Natural killer cell (primary cell): ENCODE data around the gene SDR42E2. TPM values are rescaled to one million over a fixed set of nuclear protein-coding genes. Genes with fewer than 3 reads are reported as not detected.
"Not testable (repeated sequence)": the region's sequence is repeated elsewhere in the genome, so short reads cannot be mapped to it uniquely, and the experiment has no call there.

Experiments used
- ATAC-seq, 3 donors: fragments of 150-1000 bp in 2 of 3; fragments of 200-7000 bp in 1 of 3; cut with Tn5 transposase; 1 replicate in 1 of 3; 2 replicates in 2 of 3; pipeline ENCODE4 v1.10.0; 2021; ENCODE audit warnings: mild to moderate bottlenecking in 2 of 3, moderate library complexity in 2 of 3
- DNase-seq, 2 donors: peaks; one replicate each; pipeline versions ENCODE4 v3.0.0 to v3.0.0-alpha.2; 2013 to 2021; ENCODE audit warnings: mixed read lengths in 1 of 2
- H3K27ac ChIP-seq: one replicate; pipeline ENCODE4 v1.5.1; 2013; ENCODE audit warnings: mild to moderate bottlenecking, low read length
- H3K27me3 ChIP-seq: one replicate; pipeline ENCODE4 v1.6.1; 2013; ENCODE audit warnings: low read length; ENCODE audit not compliant: control insufficient read depth, insufficient read depth
- H3K36me3 ChIP-seq: one replicate; pipeline ENCODE4 v1.6.1; 2013; ENCODE audit warnings: low read length; ENCODE audit not compliant: control insufficient read depth, insufficient read depth
- H3K4me1 ChIP-seq: one replicate; pipeline ENCODE4 v1.6.1; 2013; ENCODE audit warnings: low read length; ENCODE audit not compliant: control insufficient read depth, insufficient read depth
- H3K4me3 ChIP-seq: one replicate; pipeline ENCODE4 v1.5.1; 2013; ENCODE audit warnings: low read length
- H3K9me3 ChIP-seq: one replicate; pipeline ENCODE4 v1.6.1; 2013; ENCODE audit warnings: low read length; ENCODE audit not compliant: control insufficient read depth, insufficient read depth
- H3K27ac Mint-ChIP-seq, 2 donors: one replicate each; pipeline ENCODE4 v1.8.0; 2022; ENCODE audit warnings: mild to moderate bottlenecking in 2 of 2, mixed read lengths in 2 of 2, moderate library complexity in 1 of 2
- H3K27me3 Mint-ChIP-seq, 2 donors: one replicate each; pipeline ENCODE4 v1.8.0; 2022; ENCODE audit warnings: low read depth in 2 of 2, mixed read lengths in 2 of 2
- H3K36me3 Mint-ChIP-seq: one replicate; pipeline ENCODE4 v1.8.0; 2022; ENCODE audit warnings: mixed read lengths
- H3K4me1 Mint-ChIP-seq, 2 donors: one replicate each; pipeline ENCODE4 v1.8.0; 2022; ENCODE audit warnings: mixed read lengths in 2 of 2
- H3K4me3 Mint-ChIP-seq: one replicate; pipeline ENCODE4 v1.8.0; 2022; ENCODE audit warnings: mild to moderate bottlenecking, moderate library complexity, mixed read lengths
- H3K9me3 Mint-ChIP-seq, 2 donors: one replicate each; pipeline ENCODE4 v1.8.0; 2022; ENCODE audit warnings: mixed read lengths in 2 of 2
- WGBS: methylation state at CpG from one replicate; pipeline ENCODE4 v1.1.7; 2013; ENCODE audit warnings: missing lambda C conversion rate; ENCODE audit not compliant: insufficient coverage; 5-methylcytosine and 5-hydroxymethylcytosine counted together
- intact Hi-C: fragments of 100-400 bp; cut with micrococcal nuclease; formaldehyde crosslinking; loops from one replicate; pipeline ENCODE4 v1.14.2; 2022
- total RNA-seq, 4 donors: library from RNA; stranded (reverse); fragments of 120-200 nt in 1 of 4; gene quantifications; one replicate each; pipeline versions ENCODE4 v1.2.3 to v1.2.4, GENCODE V29; 2013 to 2022
- TF ChIP-seq, protein P1 (sequence below): fragments of 200-600 bp; IDR thresholded peaks from one replicate; pipeline ENCODE4 v1.8.0; 2022; ENCODE audit warnings: antibody characterized with exemption

The SDR42E2 gene
- total RNA-seq, 3 donors from 2014 or later (not counting 1 experiment from before 2014, with no cell fraction given): 0.92 to 1.9 (median 0.93) TPM

DNA sequence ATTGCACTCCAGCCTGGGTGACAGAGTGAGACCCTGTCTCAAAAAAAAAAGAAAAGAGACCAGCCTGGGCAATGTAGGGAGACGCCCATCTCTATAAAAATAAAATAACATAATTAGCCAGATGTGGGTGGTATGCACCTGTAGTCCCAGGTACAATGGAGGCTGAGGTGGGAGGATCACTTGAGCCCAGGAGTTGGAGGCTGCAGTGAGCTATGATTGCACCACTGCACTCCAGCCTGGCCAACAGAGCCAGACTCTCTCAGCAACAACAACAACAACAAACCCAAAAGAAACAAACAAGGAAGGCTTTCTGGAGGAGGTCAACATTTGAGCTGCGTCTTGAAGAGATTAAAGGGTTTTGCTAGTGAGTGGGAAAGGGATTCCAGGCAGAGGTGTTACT, 52.1 kb downstream of the SDR42E2 start:
- no peak for DNase-seq
- Histone ChIP-seq H3K27ac (no peak overlapping the region), H3K27me3 (no peaks in the 10 kb centered on the region), H3K4me1 (no peaks in the 10 kb centered on the region), H3K9me3 (no peaks in the 10 kb centered on the region), H3K36me3 (no peaks in the 10 kb centered on the region), H3K4me3 (no peak overlapping the region)
- TF ChIP-seq, protein P1, sequence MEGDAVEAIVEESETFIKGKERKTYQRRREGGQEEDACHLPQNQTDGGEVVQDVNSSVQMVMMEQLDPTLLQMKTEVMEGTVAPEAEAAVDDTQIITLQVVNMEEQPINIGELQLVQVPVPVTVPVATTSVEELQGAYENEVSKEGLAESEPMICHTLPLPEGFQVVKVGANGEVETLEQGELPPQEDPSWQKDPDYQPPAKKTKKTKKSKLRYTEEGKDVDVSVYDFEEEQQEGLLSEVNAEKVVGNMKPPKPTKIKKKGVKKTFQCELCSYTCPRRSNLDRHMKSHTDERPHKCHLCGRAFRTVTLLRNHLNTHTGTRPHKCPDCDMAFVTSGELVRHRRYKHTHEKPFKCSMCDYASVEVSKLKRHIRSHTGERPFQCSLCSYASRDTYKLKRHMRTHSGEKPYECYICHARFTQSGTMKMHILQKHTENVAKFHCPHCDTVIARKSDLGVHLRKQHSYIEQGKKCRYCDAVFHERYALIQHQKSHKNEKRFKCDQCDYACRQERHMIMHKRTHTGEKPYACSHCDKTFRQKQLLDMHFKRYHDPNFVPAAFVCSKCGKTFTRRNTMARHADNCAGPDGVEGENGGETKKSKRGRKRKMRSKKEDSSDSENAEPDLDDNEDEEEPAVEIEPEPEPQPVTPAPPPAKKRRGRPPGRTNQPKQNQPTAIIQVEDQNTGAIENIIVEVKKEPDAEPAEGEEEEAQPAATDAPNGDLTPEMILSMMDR: no peak
- H3K9me3 Mint-ChIP-seq: no peaks in the 10 kb centered on the region
- intact Hi-C loops: no loop called here
- H3K36me3 Mint-ChIP-seq: no peaks in the 10 kb centered on the region
- WGBS: 100% methylated on average over 1 of the region's 2 CpGs
- H3K4me1 Mint-ChIP-seq: peaks cover 6 to 9% of the 10 kb centered on the region in 2 donors
- no peak overlapping the region for H3K27ac Mint-ChIP-seq
- no peak for ATAC-seq
- no peak overlapping the region for H3K4me3 Mint-ChIP-seq
- no peaks in the 10 kb centered on the region for H3K27me3 Mint-ChIP-seq

DNA sequence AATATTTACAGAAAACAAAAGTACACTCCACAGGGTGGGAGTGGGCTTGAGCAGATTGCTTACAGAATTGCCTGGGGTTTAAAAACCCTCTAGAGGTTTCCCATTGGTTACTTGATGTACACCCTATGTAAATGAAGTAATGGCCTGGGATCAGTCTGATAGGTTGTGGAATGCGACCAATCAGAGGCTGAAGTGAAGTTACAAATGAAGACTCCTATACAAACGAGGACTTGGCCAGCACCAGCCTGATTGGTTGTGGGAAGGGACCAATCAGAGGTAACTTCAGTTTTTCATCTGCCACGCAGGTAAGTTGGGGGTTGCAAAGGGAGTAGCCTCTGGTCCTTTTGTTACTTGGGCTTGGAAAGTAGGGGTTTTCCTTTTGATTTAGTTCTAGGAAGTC, 52.6 kb downstream of the SDR42E2 start:
- no peak overlapping the region for H3K4me3 Mint-ChIP-seq

DNA sequence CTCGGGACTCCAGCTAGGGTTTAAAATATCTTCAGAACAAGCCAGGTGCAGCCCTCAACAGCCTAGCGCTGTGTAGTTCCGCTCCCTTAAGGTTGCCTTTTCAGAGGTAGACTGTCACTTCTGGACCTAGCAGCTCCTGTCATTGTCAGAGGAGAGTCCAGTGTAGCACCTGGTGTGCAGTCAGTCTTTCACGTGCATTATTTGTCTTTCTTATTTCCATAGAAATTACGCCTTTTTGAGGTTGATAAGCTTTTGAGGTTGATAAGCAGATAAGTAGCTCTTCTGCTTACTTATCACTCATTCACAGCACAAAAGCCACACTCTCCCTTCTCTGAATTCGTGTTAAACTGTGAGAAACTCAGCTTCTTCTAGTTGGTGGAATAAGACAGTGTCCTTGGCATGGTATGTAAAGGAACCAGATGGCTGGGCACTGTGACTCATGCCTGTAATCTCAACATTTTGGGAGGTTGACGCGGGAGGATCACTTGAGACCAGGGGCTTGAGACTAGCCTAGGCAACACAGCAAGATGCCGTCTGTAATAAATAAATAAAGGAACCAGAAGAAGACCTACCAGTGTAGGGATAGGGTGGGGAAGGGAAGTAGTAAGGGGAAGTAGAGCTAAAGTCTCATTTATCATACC, 54.0 kb downstream of the SDR42E2 start:
- no peaks in the 10 kb centered on the region for H3K27me3 Mint-ChIP-seq
- H3K27me3 ChIP-seq: no peaks in the 10 kb centered on the region
- H3K4me3 Mint-ChIP-seq: no peak overlapping the region
- DNase-seq: no peak
- no peaks in the 10 kb centered on the region for H3K4me1 ChIP-seq
- ATAC-seq: peak in 2 of 3 donors; percentile 25 to 85
- no peaks in the 10 kb centered on the region for H3K9me3 ChIP-seq
- H3K36me3 Mint-ChIP-seq: no peaks in the 10 kb centered on the region
- no peaks in the 10 kb centered on the region for H3K36me3 ChIP-seq
- TF ChIP-seq, protein P1: no peak
- H3K9me3 Mint-ChIP-seq: no peaks in the 10 kb centered on the region
- intact Hi-C loops: no loop called here
- peaks cover 6 to 9% of the 10 kb centered on the region in 2 donors for H3K4me1 Mint-ChIP-seq
- no peak overlapping the region for H3K4me3 ChIP-seq
- H3K27ac Mint-ChIP-seq: no peak overlapping the region
- WGBS: 69% methylated on average over 8 of the region's 9 CpGs
- no peak overlapping the region for H3K27ac ChIP-seq

More for the DNA sequence above, 52.6 kb downstream of the SDR42E2 start:
- Mint-ChIP-seq H3K4me1 (peaks cover 6 to 9% of the 10 kb centered on the region in 2 donors), H3K9me3 (no peaks in the 10 kb centered on the region), H3K27ac (no peak overlapping the region), H3K36me3 (no peaks in the 10 kb centered on the region), H3K27me3 (no peaks in the 10 kb centered on the region)
- no peak for ATAC-seq
- H3K4me1 ChIP-seq: no peaks in the 10 kb centered on the region
- WGBS: 98% methylated on average over 3 of the region's 3 CpGs
- H3K27ac ChIP-seq: no peak overlapping the region
- H3K9me3 ChIP-seq: no peaks in the 10 kb centered on the region
- TF ChIP-seq, protein P1: no peak
- intact Hi-C loops: no loop called here
- DNase-seq: no peak
- H3K27me3 ChIP-seq: no peaks in the 10 kb centered on the region
- H3K4me3 ChIP-seq: no peak overlapping the region
- H3K36me3 ChIP-seq: no peaks in the 10 kb centered on the region

DNA sequence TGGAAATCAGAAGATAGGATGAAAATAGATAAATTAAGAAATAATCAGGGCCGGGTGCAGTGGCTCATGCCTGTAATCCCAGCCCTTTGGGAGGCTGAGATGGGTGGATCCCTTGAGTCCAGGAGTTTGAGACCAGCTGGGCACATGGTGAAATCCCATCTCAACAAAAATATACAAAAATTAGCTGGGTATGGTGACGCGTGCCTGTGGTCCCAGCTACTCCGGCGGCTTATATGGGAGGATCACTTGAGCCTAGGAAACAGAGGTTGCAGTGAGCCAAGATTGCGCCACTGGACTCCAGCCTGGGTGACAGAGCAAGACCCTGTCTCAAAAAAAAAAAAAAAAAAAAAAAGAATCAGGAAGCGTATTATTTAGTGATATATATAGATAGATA, 54.5 kb downstream of the SDR42E2 start:
- H3K27ac Mint-ChIP-seq, DNase-seq, H3K4me1 ChIP-seq, intact Hi-C loops, H3K4me3 ChIP-seq, H3K9me3 ChIP-seq, H3K27ac ChIP-seq, H3K4me3 Mint-ChIP-seq, H3K27me3 Mint-ChIP-seq, H3K27me3 ChIP-seq, H3K9me3 Mint-ChIP-seq, H3K36me3 ChIP-seq, H3K36me3 Mint-ChIP-seq, H3K4me1 Mint-ChIP-seq: not testable (repeated sequence)
- 87% methylated on average over 7 of the region's 7 CpGs for WGBS
- peak in 1 of 3 donors; percentile 1 for ATAC-seq
